ENCODE data around the gene NUDT16L1. TPM values are rescaled to one million over a fixed set of nuclear protein-coding genes. Genes with fewer than 3 reads are reported as not detected.

The NUDT16L1 gene
- total and polyA plus RNA-seq, 9 of the 15 experiments (the other 6 are each of a cell fraction or from before 2014, with no cell fraction given) = 1.4 to 37.6 (median 13.7) TPM

DNA sequence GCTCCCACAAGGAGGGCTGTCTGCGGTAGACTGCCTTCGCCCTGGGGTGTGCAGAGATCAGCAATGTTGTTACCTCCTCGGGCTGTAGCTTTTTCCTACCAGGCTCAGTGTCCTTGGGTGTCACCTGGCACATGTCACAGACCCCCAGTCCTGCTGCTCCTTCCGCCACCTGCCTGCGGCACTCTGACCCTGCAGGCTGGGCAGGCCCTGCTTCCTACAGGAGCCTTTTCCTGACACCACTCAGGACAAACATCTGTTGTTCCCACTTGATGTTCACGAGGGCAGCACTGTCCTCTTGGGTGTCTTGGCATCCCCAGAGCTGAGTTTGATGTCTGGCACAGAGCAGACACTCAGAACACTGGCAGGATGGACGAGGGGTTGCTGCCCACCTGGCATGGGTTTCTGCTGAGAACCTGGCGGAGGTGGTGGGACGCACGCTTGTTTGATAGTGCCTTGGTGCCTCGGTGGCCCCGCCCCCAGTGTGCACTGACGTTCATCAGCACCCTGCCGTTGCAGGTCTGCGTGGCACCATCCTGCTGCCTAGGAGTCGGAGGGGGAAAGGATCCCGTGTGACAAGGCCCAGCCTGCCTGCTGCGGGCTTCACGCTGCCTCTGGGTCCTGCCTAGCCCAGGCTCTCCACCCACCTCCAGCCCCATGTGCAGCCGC is 26.7 kb upstream of the NUDT16L1 start (continued):
- TF ChIP-seq, protein P1, sequence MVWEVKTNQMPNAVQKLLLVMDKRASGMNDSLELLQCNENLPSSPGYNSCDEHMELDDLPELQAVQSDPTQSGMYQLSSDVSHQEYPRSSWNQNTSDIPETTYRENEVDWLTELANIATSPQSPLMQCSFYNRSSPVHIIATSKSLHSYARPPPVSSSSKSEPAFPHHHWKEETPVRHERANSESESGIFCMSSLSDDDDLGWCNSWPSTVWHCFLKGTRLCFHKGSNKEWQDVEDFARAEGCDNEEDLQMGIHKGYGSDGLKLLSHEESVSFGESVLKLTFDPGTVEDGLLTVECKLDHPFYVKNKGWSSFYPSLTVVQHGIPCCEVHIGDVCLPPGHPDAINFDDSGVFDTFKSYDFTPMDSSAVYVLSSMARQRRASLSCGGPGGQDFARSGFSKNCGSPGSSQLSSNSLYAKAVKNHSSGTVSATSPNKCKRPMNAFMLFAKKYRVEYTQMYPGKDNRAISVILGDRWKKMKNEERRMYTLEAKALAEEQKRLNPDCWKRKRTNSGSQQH (CRISPR knock-in tag; IDR thresholded peaks at IDR 0.05) = no peak
- no peak for TF ChIP-seq ATF1 (CRISPR knock-in tag; IDR thresholded peaks at IDR 0.05)
- TF ChIP-seq ATF1 (tag; IDR thresholded peaks at IDR 0.05) = no peak
- no peak for TF ChIP-seq GATAD2A (IDR thresholded peaks at IDR 0.05)
- no peak for TF ChIP-seq CCNT2 (IDR thresholded peaks at IDR 0.05; ENCODE audit: borderline replicate concordance, extremely low read depth, insufficient read length, low read depth, low read length)

DNA sequence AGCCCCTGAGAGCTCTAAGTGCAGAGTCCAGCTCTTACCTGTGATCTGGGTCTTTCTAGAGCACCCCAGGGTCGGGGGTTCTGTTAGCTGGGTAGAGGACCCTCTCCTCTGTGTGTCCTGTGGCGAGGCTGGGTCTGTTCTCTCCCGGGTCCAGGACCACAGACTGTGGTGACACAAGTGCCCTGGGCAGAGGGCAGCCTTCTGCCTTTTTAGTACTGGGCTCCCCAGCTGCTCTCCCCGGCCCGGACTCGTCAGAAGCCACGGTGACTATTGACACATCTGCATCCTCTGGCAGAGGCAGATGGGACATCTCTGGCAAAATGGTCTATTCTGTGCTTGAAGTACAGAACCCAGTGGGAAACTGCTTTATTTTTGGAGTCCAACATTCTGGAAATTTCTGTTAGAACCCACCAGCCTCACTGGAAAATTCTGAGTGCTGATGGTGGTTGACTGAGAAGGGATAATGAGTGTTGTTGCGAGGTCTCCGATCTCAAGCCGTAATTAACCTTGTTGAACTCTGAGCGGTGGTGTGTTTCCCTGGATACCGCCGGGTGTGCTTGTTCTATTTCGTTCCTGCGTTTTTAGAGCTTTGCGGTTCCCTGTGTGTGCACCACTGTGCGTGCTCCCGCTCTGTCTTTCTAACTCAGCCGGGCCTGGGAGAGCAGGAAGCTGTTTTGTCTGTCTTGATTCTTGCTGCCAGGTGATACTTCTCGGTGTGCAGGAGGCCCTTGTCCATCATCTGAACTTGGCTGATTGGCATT is 26.0 kb upstream of the NUDT16L1 start:
- Histone ChIP-seq H3K4me3 (no peak overlapping the region), H4K20me1 (replicated peaks; ENCODE audit: control insufficient read depth, insufficient read depth, low read length) (no peaks in the 10 kb centered on the region; the same call in 1 of the 2 replicates), H3K36me3 (ENCODE audit: control insufficient read depth, insufficient read depth, low read length) (peaks cover 61% of the 10 kb centered on the region), H3K4me1 (replicated peaks in 1 of 2; ENCODE audit: control insufficient read depth in 2 of 2, insufficient read depth in 2 of 2, low read length in 2 of 2) (peaks cover 0 to 19% of the 10 kb centered on the region in 2 experiments; a peak in 2 of 5 replicates), H3K9me1 (ENCODE audit: control insufficient read depth, insufficient read depth, low read length) (no peaks in the 10 kb centered on the region), H3K9me3 (replicated peaks; ENCODE audit: control insufficient read depth, insufficient read depth, low read depth, low read length) (no peaks in the 10 kb centered on the region), H2AFZ (ENCODE audit: low read depth, low read length) (no peak overlapping the region), H3K4me2 (ENCODE audit: insufficient read depth, low read length) (no peak overlapping the region), H3K79me2 (ENCODE audit: control insufficient read depth, insufficient read depth, low read length) (no peaks in the 10 kb centered on the region), H3K27me3 (ENCODE audit: control insufficient read depth in 2 of 2, insufficient read depth in 2 of 2, low read length in 2 of 2) (no peaks in the 10 kb centered on the region), H3K27ac (ENCODE audit: extremely low read depth, low read depth, low read length) (no peak overlapping the region), H3K9ac (ENCODE audit: insufficient read depth in 1 of 2, low read depth in 2 of 2, low read length in 2 of 2) (peak overlapping the region in 1 of 2 experiments; percentile 61; a peak in 1 of 4 replicates)
- POLR2A ChIA-PET = interaction anchor here (0.6 kb wide), 1 partner anchor 220 kb away, joined by 3 read pairs; no protein-coding TSS in a partner anchor
- in situ Hi-C loops (cut with MboI) = no loop called here
- DNase-seq (ENCODE audit: extremely low read depth in 1 of 4, low spot score in 3 of 4) = no peak
- ATAC-seq = no peak
- BruUV-seq (replicated peaks) = no TSS peak
- intact Hi-C loops (cut with micrococcal nuclease) = no loop called here
- 97% methylated on average over 20 of the region's 20 CpGs for WGBS (ENCODE audit: insufficient coverage, low coverage, missing lambda C conversion rate)
- FAIRE-seq = no peak
- CTCF ChIA-PET (ENCODE audit: low intra/inter-chr PET ratio) = no interaction called here
- TF ChIP-seq HDAC3 (IDR thresholded peaks at IDR 0.05; ENCODE audit: borderline replicate concordance, partially characterized antibody) = no peak
- TF ChIP-seq NFIX (CRISPR knock-in tag; IDR thresholded peaks at IDR 0.05; ENCODE audit: low read depth) = no peak
- no peak for TF ChIP-seq SRF (CRISPR knock-in tag; IDR thresholded peaks at IDR 0.05)
- no peak for TF ChIP-seq ERF (CRISPR knock-in tag; IDR thresholded peaks at IDR 0.05)
- no peak for TF ChIP-seq XRCC5 (IDR thresholded peaks at IDR 0.05; ENCODE audit: low read depth, low read length)
- TF ChIP-seq FOXJ2 (tag; IDR thresholded peaks at IDR 0.05) = no peak
- TF ChIP-seq ZNF174 (CRISPR knock-in tag; IDR thresholded peaks at IDR 0.05) = no peak
- TF ChIP-seq, protein P2, sequence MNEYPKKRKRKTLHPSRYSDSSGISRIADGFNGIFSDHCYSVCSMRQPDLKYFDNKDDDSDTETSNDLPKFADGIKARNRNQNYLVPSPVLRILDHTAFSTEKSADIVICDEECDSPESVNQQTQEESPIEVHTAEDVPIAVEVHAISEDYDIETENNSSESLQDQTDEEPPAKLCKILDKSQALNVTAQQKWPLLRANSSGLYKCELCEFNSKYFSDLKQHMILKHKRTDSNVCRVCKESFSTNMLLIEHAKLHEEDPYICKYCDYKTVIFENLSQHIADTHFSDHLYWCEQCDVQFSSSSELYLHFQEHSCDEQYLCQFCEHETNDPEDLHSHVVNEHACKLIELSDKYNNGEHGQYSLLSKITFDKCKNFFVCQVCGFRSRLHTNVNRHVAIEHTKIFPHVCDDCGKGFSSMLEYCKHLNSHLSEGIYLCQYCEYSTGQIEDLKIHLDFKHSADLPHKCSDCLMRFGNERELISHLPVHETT (CRISPR knock-in tag; conservative IDR thresholded peaks at IDR 0.05 in 1 of 2, IDR thresholded peaks at IDR 0.05 in 1 of 2) = no peak
- TF ChIP-seq HNRNPK (IDR thresholded peaks at IDR 0.05; ENCODE audit: low read depth, low read length, poor library complexity, severe bottlenecking) = no peak
- TF ChIP-seq PPARD (CRISPR knock-in tag; IDR thresholded peaks at IDR 0.05) = no peak
- TF ChIP-seq MAFF (IDR thresholded peaks at IDR 0.05; ENCODE audit: low read length) = no peak
- TF ChIP-seq ZNF507 (tag; conservative IDR thresholded peaks at IDR 0.05) = no peak
- TF ChIP-seq GATAD2B (IDR thresholded peaks at IDR 0.05; ENCODE audit: borderline replicate concordance) = no peak
